Spleen (tissue), 11 donors: Measurements from ENCODE around the gene FLII. TPM values are rescaled to one million over a fixed set of nuclear protein-coding genes. Genes with fewer than 3 reads are reported as not detected.
A peak's percentile ranks its signal among the peaks of the same experiment; 100 is the strongest.

ENCODE experiments used
- DNase-seq: peaks from one replicate; pipeline ENCODE4 v3.0.0-alpha.2; 2020
- H3K27ac ChIP-seq, 8 donors: fragments of 200-600 bp; sonication (generic) in 7 of 8; 1 replicate in 4 of 8; 2 replicates in 4 of 8; pipeline versions ENCODE4 v1.5.0 to v1.8.0; 2016 to 2021; ENCODE audit warnings: inconsistent platforms in 4 of 8, mild to moderate bottlenecking in 4 of 8, moderate library complexity in 1 of 8
- H3K27me3 ChIP-seq, 7 donors: fragments of 200-600 bp; sonication (generic) in 6 of 7; replicated peaks in 1 of 7; 1 replicate in 4 of 7; 2 replicates in 3 of 7; pipeline versions ENCODE4 v1.5.0 to v1.8.0; 2016 to 2021; ENCODE audit warnings: inconsistent platforms in 3 of 7, mild to moderate bottlenecking in 1 of 7
- H3K36me3 ChIP-seq, 6 donors: fragments of 200-600 bp; sonication (generic) in 5 of 6; 1 replicate in 4 of 6; 2 replicates in 2 of 6; pipeline versions ENCODE4 v1.5.0 to v1.8.0; 2016 to 2021; ENCODE audit warnings: inconsistent platforms in 2 of 6
- H3K4me1 ChIP-seq, 6 donors: fragments of 200-600 bp; sonication (generic) in 5 of 6; 1 replicate in 3 of 6; 2 replicates in 3 of 6; pipeline versions ENCODE4 v1.5.0 to v1.8.0; 2016 to 2021; ENCODE audit warnings: inconsistent platforms in 3 of 6
- H3K4me3 ChIP-seq, 8 donors: fragments of 200-600 bp; sonication (generic) in 7 of 8; 1 replicate in 4 of 8; 2 replicates in 4 of 8; pipeline versions ENCODE4 v1.5.0 to v1.8.0; 2016 to 2021; ENCODE audit warnings: inconsistent platforms in 4 of 8, mild to moderate bottlenecking in 4 of 8, moderate library complexity in 2 of 8
- H3K9me3 ChIP-seq, 8 donors: fragments of 200-600 bp; sonication (generic) in 7 of 8; 1 replicate in 4 of 8; 2 replicates in 4 of 8; pipeline versions ENCODE4 v1.5.0 to v1.8.0; 2016 to 2021; ENCODE audit warnings: inconsistent platforms in 4 of 8
- CTCF ChIP-seq, 11 experiments: fragments of 200-600 bp in 7 of 11; fragments of 450-650 bp in 4 of 11; sonication (generic) in 4 of 11; IDR thresholded peaks in 8 of 11; conservative IDR thresholded peaks in 3 of 11; 1 replicate in 7 of 11; 2 replicates in 4 of 11; pipeline versions ENCODE4 v1.4.0 to v1.8.0; 2016 to 2021; ENCODE audit warnings: antibody characterized with exemption in 11 of 11, inconsistent platforms in 4 of 11, mild to moderate bottlenecking in 1 of 11
- POLR2A ChIP-seq, 3 donors: fragments of 450-650 bp; IDR thresholded peaks; one replicate each; pipeline ENCODE4 v1.5.1; 2017; ENCODE audit warnings: antibody characterized with exemption in 3 of 3, mild to moderate bottlenecking in 1 of 3
- POLR2AphosphoS5 ChIP-seq, 3 donors: sonication (generic); formaldehyde crosslinking; IDR thresholded peaks; one replicate each; pipeline ENCODE4 v1.5.1; 2017; ENCODE audit warnings: antibody characterized with exemption in 3 of 3
- WGBS, 5 donors: extraction: QIAGEN DNeasy Blood & Tissue Kit in 3 of 5; methylation state at CpG; one replicate each; pipeline versions ENCODE4 v1.1.5 to v1.1.7; 2013 to 2018; 5-methylcytosine and 5-hydroxymethylcytosine counted together
- intact Hi-C: fragments of 100-400 bp; cut with DNase I; formaldehyde crosslinking; loops from one replicate; pipeline ENCODE4 v1.15.0; 2023; ENCODE audit warnings: low total_unique reads
- polyA plus RNA-seq, 3 donors: library from polyadenylated mRNA; stranded (reverse); fragments of 200-250 nt; gene quantifications; one replicate each; pipeline ENCODE4 v1.2.1, GENCODE V29; 2013
- total RNA-seq, 7 donors: library from RNA; depleted of rRNA in 3 of 7; stranded (reverse); fragments of >200 nt in 3 of 7; fragmentation: NEBNext Ultra II Directional in 4 of 7; extraction: Animal tissue kit (Norgen Biotek cat#: 25700) in 4 of 7; gene quantifications; one replicate each; pipeline versions ENCODE4 v1.1.0 to v1.2.1, GENCODE V29; 2016 to 2021
- donor health status: healthy with polysubstance abuse.
- donor health status: DM: no; HTN: no; CAD: no; lungs with moderate emphysema.
- donor health status: DM: no; HTN: no; CAD: no.
- donor health status: Bipolar disorder and iron deficiency.
- donor health status: healthy.
- donor health status: DM: no; HTN: no; CAD: no.
- donor health status: DM: yes; HTN: yes; CAD: no.

The FLII gene
- total and polyA plus RNA-seq, 10 donors = 143 to 346 (median 280) TPM

GRCh38 chr17:18267927-18268711 is 9.6 kb upstream of the FLII start:
- H3K4me3 ChIP-seq = no peak overlapping the region
- H3K9me3 ChIP-seq = no peaks in the 10 kb centered on the region
- DNase-seq = no peak
- peaks cover 0 to 65% (median 34%) of the 10 kb centered on the region in 6 donors for H3K36me3 ChIP-seq
- H3K27ac ChIP-seq = no peak overlapping the region
- TF ChIP-seq POLR2A (IDR thresholded peaks at IDR 0.05) (no peak), POLR2AphosphoS5 (IDR thresholded peaks at IDR 0.05) (peak in 1 of 3 donors; percentile 44)
- H3K4me1 ChIP-seq = peaks cover 0 to 13% (median under 1%) of the 10 kb centered on the region in 6 donors
- intact Hi-C loops = no loop called here
- no peaks in the 10 kb centered on the region for H3K27me3 ChIP-seq
- WGBS, 5 donors = 61 to 69% (median 64%) methylated on average over 12 to 14 of the region's 14 CpGs

GRCh38 chr17:18267366-18267765 is 8.8 kb upstream of the FLII start:
- Histone ChIP-seq H3K4me1 (peaks cover 0 to 20% (median 6%) of the 10 kb centered on the region in 6 donors), H3K36me3 (peaks cover 0 to 62% (median 30%) of the 10 kb centered on the region in 6 donors), H3K27me3 (no peaks in the 10 kb centered on the region), H3K27ac (no peak overlapping the region), H3K9me3 (no peaks in the 10 kb centered on the region), H3K4me3 (no peak overlapping the region)
- TF ChIP-seq POLR2AphosphoS5 (IDR thresholded peaks at IDR 0.05) (peak in 1 of 3 donors; percentile 36), CTCF (IDR thresholded peaks at IDR 0.05 in 8 of 11, conservative IDR thresholded peaks at IDR 0.05 in 3 of 11) (no peak)
- no peak for DNase-seq
- intact Hi-C loops = no loop called here
- 72 to 80% (median 78%) methylated on average over 9 to 10 of the region's 10 CpGs for WGBS, 5 donors

GRCh38 chr17:18263885-18264682 is 5.5 kb upstream of the FLII start:
- 92 to 96% (median 95%) methylated on average over 16 to 50 of the region's 50 CpGs for WGBS, 5 donors
- Histone ChIP-seq H3K27ac (no peak overlapping the region), H3K36me3 (peaks cover 0 to 36% (median 29%) of the 10 kb centered on the region in 6 donors), H3K27me3 (no peaks in the 10 kb centered on the region), H3K4me3 (no peak overlapping the region), H3K9me3 (no peaks in the 10 kb centered on the region), H3K4me1 (peaks cover 18 to 48% (median 33%) of the 10 kb centered on the region in 6 donors)
- intact Hi-C loops = no loop called here
- no peak for TF ChIP-seq POLR2A (IDR thresholded peaks at IDR 0.05)
- TF ChIP-seq POLR2AphosphoS5 (IDR thresholded peaks at IDR 0.05) = no peak
- TF ChIP-seq CTCF (IDR thresholded peaks at IDR 0.05 in 8 of 11, conservative IDR thresholded peaks at IDR 0.05 in 3 of 11) = no peak
- no peak for DNase-seq

- H3K27ac ChIP-seq = peak overlapping the region in 4 of 8 donors; percentile 7 to 98 (median 36)
- intact Hi-C loops = no loop called here
- H3K4me1 ChIP-seq = peaks cover 21 to 48% (median 39%) of the 10 kb centered on the region in 6 donors
- WGBS, 5 donors = 75 to 88% (median 77%) methylated on average over 9 to 12 of the region's 12 CpGs
- TF ChIP-seq POLR2AphosphoS5 (IDR thresholded peaks at IDR 0.05) = peak in 2 of 3 donors; percentile 48 to 58
- no peak for TF ChIP-seq CTCF (IDR thresholded peaks at IDR 0.05 in 8 of 11, conservative IDR thresholded peaks at IDR 0.05 in 3 of 11)
- TF ChIP-seq POLR2A (IDR thresholded peaks at IDR 0.05) = no peak
- no peaks in the 10 kb centered on the region for H3K27me3 ChIP-seq
- no peaks in the 10 kb centered on the region for H3K9me3 ChIP-seq
- peak; percentile 88 for DNase-seq
- peaks cover 0 to 36% (median 29%) of the 10 kb centered on the region in 6 donors for H3K36me3 ChIP-seq
- H3K4me3 ChIP-seq = peak overlapping the region in 1 of 8 donors; percentile 12
These were observed 4.1 kb upstream of the FLII start for GRCh38 chr17:18262641-18263040.
